OCI-LY3 (cell line): Measurements from ENCODE around the gene MYO1G.

Experiments used
- EZH2phosphoT487 ChIP-seq: fragments of 200-600 bp; shearing (Covaris generic); IDR thresholded peaks from 2 replicates; pipeline ENCODE4 v1.6.1; 2018; ENCODE audit warnings: antibody characterized with exemption, mixed run types, low read depth
- TF ChIP-seq, protein P1 (sequence below): fragments of 200-600, 300-600 bp; sonication (generic); IDR thresholded peaks from 2 replicates; pipeline ENCODE4 v1.5.1; 2014; ENCODE audit warnings: antibody characterized with exemption, low read length, low read depth

DNA sequence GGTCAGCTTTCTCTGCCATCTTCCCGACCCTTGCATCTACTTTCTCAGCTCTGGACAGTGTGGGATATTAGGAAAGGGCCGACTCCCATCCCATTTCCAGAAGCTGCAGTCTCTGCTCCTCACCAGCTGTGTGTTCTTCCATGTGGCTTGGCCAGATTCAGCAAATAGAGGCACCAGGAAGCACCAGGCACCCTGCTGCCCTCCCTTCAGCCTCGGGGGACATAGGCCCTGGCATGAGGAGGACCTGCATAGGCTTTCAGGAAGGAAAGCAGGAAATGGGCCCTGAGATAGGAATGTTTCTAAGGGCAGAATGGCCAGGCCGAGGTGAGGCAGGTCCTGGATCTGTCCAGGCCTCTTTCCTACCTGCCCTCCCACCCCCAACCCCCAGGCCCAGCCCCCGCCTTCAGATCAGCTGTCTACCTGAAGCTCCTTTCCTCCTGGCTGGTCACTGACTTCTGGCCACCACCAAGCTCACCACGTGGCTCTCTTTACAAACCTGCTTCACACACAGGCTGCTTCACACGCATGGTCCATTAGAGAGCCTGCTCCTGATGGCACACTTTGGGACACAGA lies 66.0 kb downstream of the MYO1G start:
- TF ChIP-seq, protein P1, sequence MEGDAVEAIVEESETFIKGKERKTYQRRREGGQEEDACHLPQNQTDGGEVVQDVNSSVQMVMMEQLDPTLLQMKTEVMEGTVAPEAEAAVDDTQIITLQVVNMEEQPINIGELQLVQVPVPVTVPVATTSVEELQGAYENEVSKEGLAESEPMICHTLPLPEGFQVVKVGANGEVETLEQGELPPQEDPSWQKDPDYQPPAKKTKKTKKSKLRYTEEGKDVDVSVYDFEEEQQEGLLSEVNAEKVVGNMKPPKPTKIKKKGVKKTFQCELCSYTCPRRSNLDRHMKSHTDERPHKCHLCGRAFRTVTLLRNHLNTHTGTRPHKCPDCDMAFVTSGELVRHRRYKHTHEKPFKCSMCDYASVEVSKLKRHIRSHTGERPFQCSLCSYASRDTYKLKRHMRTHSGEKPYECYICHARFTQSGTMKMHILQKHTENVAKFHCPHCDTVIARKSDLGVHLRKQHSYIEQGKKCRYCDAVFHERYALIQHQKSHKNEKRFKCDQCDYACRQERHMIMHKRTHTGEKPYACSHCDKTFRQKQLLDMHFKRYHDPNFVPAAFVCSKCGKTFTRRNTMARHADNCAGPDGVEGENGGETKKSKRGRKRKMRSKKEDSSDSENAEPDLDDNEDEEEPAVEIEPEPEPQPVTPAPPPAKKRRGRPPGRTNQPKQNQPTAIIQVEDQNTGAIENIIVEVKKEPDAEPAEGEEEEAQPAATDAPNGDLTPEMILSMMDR = no peak
- no peak for TF ChIP-seq EZH2phosphoT487
